Superior temporal gyrus (tissue), 1 donor: ENCODE results near the gene MIER1.

ENCODE experiments used
- DNase-seq: peaks from one replicate; pipeline ENCODE4 v3.0.0-alpha.2; 2016; ENCODE audit errors: extremely low spot score

The MIER1 gene

GRCh38 chr1:66996018-66996682 is 71.4 kb downstream of the MIER1 start:
- peak; percentile 87 for DNase-seq

GRCh38 chr1:66998972-66999371 is 74.2 kb downstream of the MIER1 start:
- no peak for DNase-seq

- DNase-seq: no peak
These were observed 75.0 kb downstream of the MIER1 start for GRCh38 chr1:66999640-67000400.

- no peak for DNase-seq
These were observed 77.1 kb downstream of the MIER1 start for GRCh38 chr1:67001682-67002425.

DNA sequence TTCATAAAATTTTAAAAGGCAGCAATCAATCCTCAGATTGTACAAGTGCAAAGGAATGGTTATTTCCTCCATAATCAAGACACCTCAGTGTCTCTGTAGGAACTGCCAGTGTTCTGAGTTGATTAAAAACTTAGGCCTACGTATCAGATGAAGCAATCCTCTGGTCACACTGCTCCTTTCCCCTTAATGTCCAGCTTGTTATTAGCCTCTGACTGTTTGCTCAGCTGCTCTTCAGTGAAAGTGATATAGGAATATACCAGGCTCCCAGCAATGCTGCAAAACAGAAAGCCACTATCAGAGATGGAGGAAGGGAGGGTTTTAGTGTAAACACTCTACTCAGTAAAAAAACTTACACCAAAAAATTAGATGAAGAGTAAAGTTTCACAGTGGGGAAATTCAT is 79.4 kb downstream of the MIER1 start:
- no peak for DNase-seq

- DNase-seq: no peak
These were observed 80.3 kb downstream of the MIER1 start for GRCh38 chr1:67005068-67005467.

DNA sequence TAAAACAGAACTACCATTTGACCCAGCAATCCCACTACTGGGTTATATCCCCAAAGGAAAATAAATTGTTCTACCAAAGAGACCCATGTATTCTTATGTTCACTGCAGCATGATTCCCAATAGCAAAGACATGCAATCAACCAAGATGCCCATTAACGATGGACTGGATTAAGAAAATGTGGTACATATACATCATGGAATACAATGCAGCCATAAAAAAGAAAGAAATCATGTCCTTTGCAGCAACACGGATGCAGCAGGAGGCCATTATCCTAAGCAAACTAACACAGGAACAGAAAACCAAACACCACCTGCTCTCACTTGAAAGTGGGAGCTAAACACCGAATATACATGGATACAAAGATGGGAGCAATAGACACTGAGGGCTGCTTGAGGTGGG is 85.0 kb downstream of the MIER1 start:
- no peak for DNase-seq

GRCh38 chr1:67013573-67013972 is 88.8 kb downstream of the MIER1 start:
- DNase-seq: no peak

GRCh38 chr1:67018574-67018973 is 93.8 kb downstream of the MIER1 start:
- DNase-seq: no peak

DNA sequence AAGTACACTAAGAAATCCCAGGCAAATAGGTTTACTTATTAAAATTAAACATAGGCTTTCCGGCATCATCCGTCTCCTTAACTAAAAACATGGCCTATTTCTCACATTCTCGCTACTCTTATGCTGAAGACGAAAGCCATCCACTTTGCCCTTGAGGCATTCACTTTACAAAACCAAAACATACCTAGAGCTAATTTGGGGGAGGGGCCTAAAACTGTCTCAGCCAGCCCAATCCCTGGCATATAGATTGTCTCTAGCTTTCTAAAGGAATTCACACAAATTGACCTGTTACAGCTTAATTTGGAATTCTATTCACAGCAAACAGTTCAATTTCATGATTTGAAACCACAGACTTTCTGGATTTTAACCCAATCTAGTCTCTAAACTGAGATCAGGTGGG is 94.3 kb downstream of the MIER1 start:
- DNase-seq: no peak

DNA sequence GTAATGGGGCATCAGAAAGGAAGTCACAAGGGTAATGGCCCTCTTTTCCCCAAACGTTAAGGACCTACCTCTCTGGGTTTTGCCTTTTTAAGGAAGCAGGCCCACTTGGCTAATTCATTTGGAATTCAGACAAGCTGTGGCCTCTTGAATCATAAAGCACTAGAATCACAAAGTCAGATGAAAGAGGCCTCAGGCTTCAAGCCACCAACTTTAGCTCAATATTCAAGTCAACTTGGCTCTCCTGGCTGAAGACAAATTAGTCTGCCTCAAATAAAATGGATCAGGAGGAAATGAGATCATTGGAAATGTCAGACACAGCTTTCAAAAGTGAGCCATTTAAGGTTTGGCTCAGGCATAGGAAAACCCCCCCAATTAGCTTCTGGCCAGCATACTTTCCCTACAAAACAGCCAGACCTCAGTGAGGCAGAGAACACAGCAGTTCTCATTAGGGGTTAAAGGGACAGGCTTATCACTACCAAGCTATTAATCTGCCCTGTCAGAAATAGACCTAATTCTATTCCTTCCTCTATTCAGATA is 94.9 kb downstream of the MIER1 start:
- DNase-seq: no peak

DNA sequence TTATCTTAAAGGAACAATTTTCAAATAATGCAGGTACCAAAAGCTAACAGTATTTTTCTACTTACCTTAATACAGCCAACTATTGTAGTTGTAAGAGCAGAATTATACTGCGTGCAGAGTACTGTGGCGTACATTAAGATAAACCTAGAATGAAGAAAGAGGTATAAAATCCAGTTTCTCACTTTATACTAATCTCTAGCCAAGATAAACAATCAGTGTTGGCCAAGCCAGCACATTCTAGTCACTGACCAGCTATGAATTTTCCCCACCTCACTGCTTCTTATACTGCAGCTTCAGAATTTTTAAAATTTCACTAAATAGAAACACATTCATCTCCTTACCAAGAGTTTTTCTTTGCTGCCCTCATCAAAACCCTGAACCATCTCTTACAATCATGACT is 95.5 kb downstream of the MIER1 start:
- no peak for DNase-seq

DNA sequence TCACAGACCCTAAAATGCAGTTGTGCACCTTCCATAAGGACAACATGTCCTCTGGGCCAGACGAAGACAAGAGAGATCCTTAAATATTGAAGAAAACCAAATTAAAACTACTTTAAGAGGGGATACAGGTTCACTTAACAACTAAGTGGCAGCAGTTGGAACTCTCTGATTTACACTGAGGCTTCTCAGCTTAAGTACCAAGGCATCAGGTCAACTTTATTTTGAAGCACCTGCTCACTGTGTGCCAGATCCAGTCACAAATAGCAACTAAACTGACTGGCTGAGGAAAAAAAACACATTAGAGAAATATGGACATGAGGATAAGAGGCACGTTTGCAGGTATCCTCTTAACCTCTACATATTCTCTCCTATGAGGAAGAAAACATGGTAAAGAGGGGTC is 96.0 kb downstream of the MIER1 start:
- DNase-seq: no peak

DNA sequence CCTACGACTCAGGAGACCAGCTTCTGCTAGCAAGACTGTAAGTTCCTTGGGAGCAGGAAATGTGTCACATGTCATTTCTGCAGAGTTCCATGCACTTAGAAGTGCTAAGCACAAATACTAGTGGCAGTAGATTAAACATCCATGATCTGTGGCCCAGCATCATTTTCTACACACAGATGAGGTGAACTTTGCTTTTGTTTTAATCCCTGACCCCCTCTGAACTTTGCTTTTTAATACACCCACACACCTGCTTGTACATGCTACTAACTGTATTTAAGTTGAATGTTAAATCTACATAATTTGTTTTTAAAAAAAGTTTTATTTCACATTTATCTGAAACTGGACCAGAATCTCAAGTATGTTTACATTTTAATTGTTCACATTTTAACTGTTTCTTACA is 104.7 kb downstream of the MIER1 start:
- no peak for DNase-seq

DNA sequence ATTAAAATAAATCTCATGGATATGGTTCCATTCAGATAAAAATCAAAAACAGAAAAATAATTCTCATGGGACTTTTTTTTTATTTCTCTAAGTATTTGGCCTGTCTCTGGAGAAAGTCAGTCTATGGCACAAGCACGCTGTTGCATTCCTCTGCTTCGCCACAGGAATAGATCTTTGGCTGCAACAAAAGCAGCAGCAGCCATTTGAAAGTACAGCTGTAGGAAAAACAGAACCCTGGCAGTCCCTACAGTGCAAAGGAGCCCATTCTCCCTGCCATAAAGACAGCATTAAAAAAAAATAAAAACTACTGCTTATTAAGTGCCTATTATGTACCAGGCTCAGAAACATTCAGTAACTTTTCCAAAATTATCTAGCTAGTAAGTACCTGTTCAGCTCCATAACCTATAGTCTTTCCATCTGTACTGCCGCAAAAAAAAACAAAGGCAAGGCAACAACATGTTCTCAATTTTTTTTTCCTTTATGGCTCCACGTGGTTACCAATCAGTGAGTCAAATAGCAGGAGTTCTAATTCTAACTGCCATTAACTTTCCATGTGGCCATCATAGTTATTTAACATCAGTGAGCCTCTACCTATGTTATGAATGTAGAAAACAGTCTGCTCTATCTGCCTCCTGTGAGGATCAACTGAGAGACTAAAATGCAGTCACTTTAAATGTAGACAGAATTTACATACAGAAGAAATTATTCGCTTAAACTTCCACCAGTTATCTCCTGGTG is 106.5 kb downstream of the MIER1 start:
- no peak for DNase-seq

GRCh38 chr1:67031859-67032247 is 107.1 kb downstream of the MIER1 start:
- no peak for DNase-seq
